HepG2 (cell line): Measurements from ENCODE around the gene TEX29.

ENCODE experiments used
- BRF2 ChIP-seq: sonication (generic); formaldehyde crosslinking; IDR thresholded peaks from 2 replicates; pipeline ENCODE4 v1.8.1; 2022; ENCODE audit warnings: mild to moderate bottlenecking, missing genetic modification reagents
- CEBPB ChIP-seq: IDR thresholded peaks from 2 replicates; pipeline ENCODE4 v1.6.1; 2011; ENCODE audit warnings: low read depth, low read length, improper control_type of control experiment, borderline replicate concordance
- CTCF ChIP-seq: sonication (generic); formaldehyde crosslinking; IDR thresholded peaks from 2 replicates; pipeline ENCODE4 v1.5.0; 2020; ENCODE audit warnings: mild to moderate bottlenecking, missing genetic modification reagents, moderate library complexity
- EP300 ChIP-seq, 3 experiments: sonication (generic) in 1 of 3; formaldehyde crosslinking in 1 of 3; IDR thresholded peaks; 2 replicates each; pipeline versions ENCODE4 v1.5.1 to v1.6.1; 2011 to 2020; ENCODE audit warnings: low read depth in 2 of 3, low read length in 2 of 3, borderline replicate concordance in 1 of 3, improper control_type of control experiment in 1 of 3, mild to moderate bottlenecking in 1 of 3, missing genetic modification reagents in 1 of 3, moderate library complexity in 1 of 3
- FOXA1 ChIP-seq, 2 experiments: fragments of 450-650 bp in 1 of 2; sonication (generic) in 1 of 2; formaldehyde crosslinking in 1 of 2; IDR thresholded peaks; 2 replicates each; pipeline versions ENCODE4 v1.4.0 to v1.6.1; 2016 to 2020; ENCODE audit warnings: missing genetic modification reagents in 1 of 2
- HOXA5 ChIP-seq: sonication (generic); formaldehyde crosslinking; IDR thresholded peaks from 2 replicates; pipeline ENCODE4 v1.4.0; 2020; ENCODE audit warnings: missing genetic modification reagents
- PRPF4 ChIP-seq: fragments of 200-400 bp; formaldehyde crosslinking; IDR thresholded peaks from 2 replicates; pipeline ENCODE4 v1.6.1; 2016; ENCODE audit warnings: low read length, low read depth; ENCODE audit not compliant: poor library complexity, severe bottlenecking
- USF2 ChIP-seq, 2 experiments: sonication (generic) in 1 of 2; formaldehyde crosslinking in 1 of 2; IDR thresholded peaks; 2 replicates each; pipeline versions ENCODE4 v1.5.1 to v1.6.1; 2011 to 2020; ENCODE audit warnings: borderline replicate concordance in 1 of 2, low read depth in 1 of 2, low read length in 1 of 2, mild to moderate bottlenecking in 1 of 2, missing genetic modification reagents in 1 of 2, moderate library complexity in 1 of 2
- ZBTB7A ChIP-seq: sonication (generic); formaldehyde crosslinking; IDR thresholded peaks from 2 replicates; pipeline ENCODE4 v1.8.0; 2022; ENCODE audit warnings: mild to moderate bottlenecking, missing genetic modification reagents
- ZIK1 ChIP-seq: sonication (generic); formaldehyde crosslinking; IDR thresholded peaks from 2 replicates; pipeline ENCODE4 v1.5.0; 2020; ENCODE audit warnings: mild to moderate bottlenecking, low read depth, missing genetic modification reagents, borderline replicate concordance
- ZNF207 ChIP-seq: fragments of 450-650 bp; IDR thresholded peaks from 2 replicates; pipeline ENCODE4 v1.6.1; 2016; ENCODE audit warnings: antibody characterized with exemption, borderline replicate concordance
- ZNF543 ChIP-seq: sonication (generic); formaldehyde crosslinking; IDR thresholded peaks from 2 replicates; pipeline ENCODE4 v1.4.0; 2020; ENCODE audit warnings: mild to moderate bottlenecking, missing genetic modification reagents
- ZNF7 ChIP-seq: IDR thresholded peaks from 2 replicates; pipeline ENCODE4 v1.6.1; 2016; ENCODE audit warnings: missing biosample characterization, missing genetic modification reagents
- ZSCAN29 ChIP-seq: sonication (generic); formaldehyde crosslinking; conservative IDR thresholded peaks from 2 replicates; pipeline ENCODE4 v1.4.0; 2020; ENCODE audit warnings: mild to moderate bottlenecking, missing genetic modification reagents

- TF ChIP-seq EP300 (IDR thresholded peaks at IDR 0.05; ENCODE audit: low read depth in 2 of 2, low read length in 2 of 2) (no peak), EP300 (CRISPR knock-in tag; IDR thresholded peaks at IDR 0.05; ENCODE audit: borderline replicate concordance) (no peak), ZNF207 (no peak), ZIK1 (CRISPR knock-in tag) (no peak), PRPF4 (no peak), HOXA5 (CRISPR knock-in tag) (no peak), ZNF7 (CRISPR knock-in tag) (no peak), BRF2 (no peak), CEBPB (no peak), USF2 (IDR thresholded peaks at IDR 0.05; ENCODE audit: low read depth, low read length) (no peak), USF2 (CRISPR knock-in tag; IDR thresholded peaks at IDR 0.05; ENCODE audit: borderline replicate concordance) (no peak), FOXA1 (IDR thresholded peaks at IDR 0.05) (no peak), FOXA1 (CRISPR knock-in tag; IDR thresholded peaks at IDR 0.05) (no peak), ZSCAN29 (CRISPR knock-in tag) (no peak), ZBTB7A (CRISPR knock-in tag) (no peak), CTCF (CRISPR knock-in tag) (no peak), ZNF543 (CRISPR knock-in tag) (no peak)
These were observed 68.5 kb downstream of the TEX29 start for GRCh38 chr13:111388851-111389500.
